ENCODE measurements around the gene UBE2E3.
"Not testable (repeated sequence)": the region's sequence is repeated elsewhere in the genome, so short reads cannot be mapped to it uniquely, and the experiment has no call there.

Gene UBE2E3

GRCh38 chr2:180934911-180935310 is 45.5 kb upstream of the UBE2E3 start:
- Histone ChIP-seq H3K4me3 (ENCODE audit: low read length, poor library complexity, severe bottlenecking) (no peak overlapping the region), H3F3A (ENCODE audit: low read depth) (no peaks in the 10 kb centered on the region), H3K36me3 (ENCODE audit: insufficient read depth, low read length) (no peaks in the 10 kb centered on the region), H3K4me1 (ENCODE audit: insufficient read depth, low read length, poor library complexity, severe bottlenecking) (no peaks in the 10 kb centered on the region), H4K20me1 (ENCODE audit: insufficient read depth, low read length, poor library complexity, severe bottlenecking) (no peaks in the 10 kb centered on the region), H3K9me3 (ENCODE audit: insufficient read depth, low read depth, low read length) (no peaks in the 10 kb centered on the region), H2AFZ (ENCODE audit: low read length) (no peak overlapping the region), H3K9ac (ENCODE audit: low read depth, low read length, poor library complexity, severe bottlenecking) (no peak overlapping the region), H3K79me2 (ENCODE audit: insufficient read depth, low read length) (no peaks in the 10 kb centered on the region), H3K4me2 (ENCODE audit: low read depth, low read length, poor library complexity, severe bottlenecking) (no peak overlapping the region), H3K27me3 (ENCODE audit: insufficient read depth, low read length, poor library complexity, severe bottlenecking) (no peaks in the 10 kb centered on the region), H3K9me2 (replicated peaks; ENCODE audit: low read depth, low read length) (no peaks in the 10 kb centered on the region)
- TF ChIP-seq EZH2phosphoT487 (IDR thresholded peaks at IDR 0.05; ENCODE audit: borderline replicate concordance), result no peak

- H3K9me2 ChIP-seq (replicated peaks; ENCODE audit: low read depth, low read length); H3K4me3 ChIP-seq (ENCODE audit: low read length, poor library complexity, severe bottlenecking); H4K20me1 ChIP-seq (ENCODE audit: insufficient read depth, low read length, poor library complexity, severe bottlenecking); H3K79me2 ChIP-seq (ENCODE audit: insufficient read depth, low read length); H3F3A ChIP-seq (ENCODE audit: low read depth); H3K27me3 ChIP-seq (ENCODE audit: insufficient read depth, low read length, poor library complexity, severe bottlenecking); H3K9me3 ChIP-seq (ENCODE audit: insufficient read depth, low read depth, low read length); H2AFZ ChIP-seq (ENCODE audit: low read length); H3K4me2 ChIP-seq (ENCODE audit: low read depth, low read length, poor library complexity, severe bottlenecking); H3K36me3 ChIP-seq (ENCODE audit: insufficient read depth, low read length); H3K9ac ChIP-seq (ENCODE audit: low read depth, low read length, poor library complexity, severe bottlenecking); H3K4me1 ChIP-seq (ENCODE audit: insufficient read depth, low read length, poor library complexity, severe bottlenecking): not testable (repeated sequence)
Observed at GRCh38 chr2:180937480-180937879, 42.9 kb upstream of the UBE2E3 start.

GRCh38 chr2:180938451-180938850 is 42.0 kb upstream of the UBE2E3 start:
- H3K4me2 ChIP-seq (ENCODE audit: low read depth, low read length, poor library complexity, severe bottlenecking), result no peak overlapping the region
- no peaks in the 10 kb centered on the region for H3K27me3 ChIP-seq (ENCODE audit: insufficient read depth, low read length, poor library complexity, severe bottlenecking)
- H3K9me3 ChIP-seq (ENCODE audit: insufficient read depth, low read depth, low read length), result no peaks in the 10 kb centered on the region
- no peak overlapping the region for H2AFZ ChIP-seq (ENCODE audit: low read length)
- no peaks in the 10 kb centered on the region for H3K36me3 ChIP-seq (ENCODE audit: insufficient read depth, low read length)
- no peaks in the 10 kb centered on the region for H4K20me1 ChIP-seq (ENCODE audit: insufficient read depth, low read length, poor library complexity, severe bottlenecking)
- no peaks in the 10 kb centered on the region for H3K4me1 ChIP-seq (ENCODE audit: insufficient read depth, low read length, poor library complexity, severe bottlenecking)
- TF ChIP-seq EZH2phosphoT487 (IDR thresholded peaks at IDR 0.05; ENCODE audit: borderline replicate concordance) (no peak), CTCF (conservative IDR thresholded peaks at IDR 0.05; ENCODE audit: low read length) (no peak)
- H3K9me2 ChIP-seq (replicated peaks; ENCODE audit: low read depth, low read length), result no peaks in the 10 kb centered on the region
- H3K9ac ChIP-seq (ENCODE audit: low read depth, low read length, poor library complexity, severe bottlenecking), result no peak overlapping the region
- no peak overlapping the region for H3K4me3 ChIP-seq (ENCODE audit: low read length, poor library complexity, severe bottlenecking)
- H3K79me2 ChIP-seq (ENCODE audit: insufficient read depth, low read length), result no peaks in the 10 kb centered on the region
- no peaks in the 10 kb centered on the region for H3F3A ChIP-seq (ENCODE audit: low read depth)

GRCh38 chr2:180943275-180943674 is 37.1 kb upstream of the UBE2E3 start:
- no peak overlapping the region for H3K4me3 ChIP-seq (ENCODE audit: low read length, poor library complexity, severe bottlenecking)
- H3K9ac ChIP-seq (ENCODE audit: low read depth, low read length, poor library complexity, severe bottlenecking), result no peak overlapping the region
- no peaks in the 10 kb centered on the region for H3K27me3 ChIP-seq (ENCODE audit: insufficient read depth, low read length, poor library complexity, severe bottlenecking)
- no peaks in the 10 kb centered on the region for H3K9me2 ChIP-seq (replicated peaks; ENCODE audit: low read depth, low read length)
- H3K79me2 ChIP-seq (ENCODE audit: insufficient read depth, low read length), result no peaks in the 10 kb centered on the region
- H2AFZ ChIP-seq (ENCODE audit: low read length), result no peak overlapping the region
- H3K4me2 ChIP-seq (ENCODE audit: low read depth, low read length, poor library complexity, severe bottlenecking), result no peak overlapping the region
- H4K20me1 ChIP-seq (ENCODE audit: insufficient read depth, low read length, poor library complexity, severe bottlenecking), result no peaks in the 10 kb centered on the region
- H3F3A ChIP-seq (ENCODE audit: low read depth), result no peaks in the 10 kb centered on the region
- no peaks in the 10 kb centered on the region for H3K4me1 ChIP-seq (ENCODE audit: insufficient read depth, low read length, poor library complexity, severe bottlenecking)
- no peaks in the 10 kb centered on the region for H3K36me3 ChIP-seq (ENCODE audit: insufficient read depth, low read length)
- no peaks in the 10 kb centered on the region for H3K9me3 ChIP-seq (ENCODE audit: insufficient read depth, low read depth, low read length)
- no peak for TF ChIP-seq CTCF (conservative IDR thresholded peaks at IDR 0.05; ENCODE audit: low read length)
- no peak for TF ChIP-seq EZH2phosphoT487 (IDR thresholded peaks at IDR 0.05; ENCODE audit: borderline replicate concordance)

Data from Loucy (cell line).